Measurements from ENCODE around the gene CYP3A5.

The CYP3A5 gene

GRCh38 chr7:99601656-99602310, 78.0 kb downstream of the CYP3A5 start:
- DNase-seq (ENCODE audit: low read depth in 1 of 2, low spot score in 1 of 2): no peak
- H3K4me3 ChIP-seq (replicated peaks; ENCODE audit: insufficient read depth, low read length): no peak overlapping the region
- TF ChIP-seq REST (IDR thresholded peaks at IDR 0.05; ENCODE audit: insufficient replicate concordance, low read depth) (no peak), GABPA (IDR thresholded peaks at IDR 0.05; ENCODE audit: low read depth) (no peak), POLR2AphosphoS5 (IDR thresholded peaks at IDR 0.05; ENCODE audit: low read depth) (no peak), SPI1 (IDR thresholded peaks at IDR 0.05; ENCODE audit: borderline replicate concordance, low read depth) (no peak), CTCF (IDR thresholded peaks at IDR 0.05; ENCODE audit: insufficient read depth, low read length) (no peak)
- H3K27ac ChIP-seq (replicated peaks): no peak overlapping the region
- H3K27me3 ChIP-seq (ENCODE audit: insufficient read depth, poor library complexity, severe bottlenecking): no peaks in the 10 kb centered on the region

GRCh38 chr7:99599836-99600235, 80.0 kb downstream of the CYP3A5 start:
- no peak for DNase-seq (ENCODE audit: low read depth in 1 of 2, low spot score in 1 of 2)
- H3K27me3 ChIP-seq (ENCODE audit: insufficient read depth, poor library complexity, severe bottlenecking): no peaks in the 10 kb centered on the region
- TF ChIP-seq SPI1 (IDR thresholded peaks at IDR 0.05; ENCODE audit: borderline replicate concordance, low read depth): no peak
- no peak for TF ChIP-seq POLR2AphosphoS5 (IDR thresholded peaks at IDR 0.05; ENCODE audit: low read depth)
- no peak for TF ChIP-seq REST (IDR thresholded peaks at IDR 0.05; ENCODE audit: insufficient replicate concordance, low read depth)
- TF ChIP-seq CTCF (IDR thresholded peaks at IDR 0.05; ENCODE audit: insufficient read depth, low read length): no peak
- no peak for TF ChIP-seq GABPA (IDR thresholded peaks at IDR 0.05; ENCODE audit: low read depth)
- no peak overlapping the region for H3K4me3 ChIP-seq (replicated peaks; ENCODE audit: insufficient read depth, low read length)
- no peak overlapping the region for H3K27ac ChIP-seq (replicated peaks)
